HEK293 (cell line): Measurements from ENCODE around the gene ANAPC16.
"Not testable (repeated sequence)": the region's sequence is repeated elsewhere in the genome, so short reads cannot be mapped to it uniquely, and the experiment has no call there.

Experiments used
- CTCF ChIA-PET: fragments of 350-600 bp; formaldehyde crosslinking; extraction: SDS; loops from one replicate; lab custom pipeline; 2021; ENCODE audit warnings: antibody characterized with exemption; lab: Yijun Ruan, JAX
- POLR2A ChIA-PET: fragments of 300-600 bp; formaldehyde crosslinking; extraction: SDS; loops from one replicate; lab custom pipeline; 2020; ENCODE audit warnings: antibody characterized with exemption, inconsistent platforms; lab: Yijun Ruan, JAX
- H3K27ac ChIP-seq: fragments of 200-500 bp; sonication (Bioruptor generic); 2 replicates; pipeline ENCODE4 v1.5.1; 2014; ENCODE audit warnings: low read depth, low read length, control low read depth, inconsistent platforms; ENCODE audit errors: extremely low read depth
- H3K36me3 ChIP-seq, 2 experiments: fragments of 200-500 bp in 1 of 2; sonication (Bioruptor generic) in 1 of 2; 1 replicate in 1 of 2; 2 replicates in 1 of 2; pipeline ENCODE4 v1.5.1; 2014 to 2017; ENCODE audit warnings: inconsistent platforms in 2 of 2, low read length in 2 of 2; ENCODE audit not compliant: control insufficient read depth in 2 of 2, insufficient read depth in 1 of 2
- H3K4me1 ChIP-seq: fragments of 200-500 bp; sonication (Bioruptor generic); 2 replicates; pipeline ENCODE4 v1.5.1; 2014; ENCODE audit warnings: mild to moderate bottlenecking, low read length, inconsistent platforms; ENCODE audit not compliant: control insufficient read depth, insufficient read depth
- H3K4me3 ChIP-seq: 2 replicates; pipeline ENCODE4 v1.5.1; 2011; ENCODE audit warnings: low read depth, mild to moderate bottlenecking, control low read depth, low read length, moderate library complexity
- H3K9me3 ChIP-seq: fragments of 200-500 bp; sonication (Bioruptor generic); 2 replicates; pipeline ENCODE4 v1.5.1; 2014; ENCODE audit warnings: low read depth, low read length, inconsistent platforms; ENCODE audit not compliant: control insufficient read depth, insufficient read depth
- ZNF664 ChIP-seq: fragments of 450-650 bp; formaldehyde crosslinking; IDR thresholded peaks from 2 replicates; pipeline ENCODE4 v1.5.1; 2016; ENCODE audit warnings: missing biosample characterization, missing genetic modification characterization
- ZNF707 ChIP-seq: fragments of 450-650 bp; formaldehyde crosslinking; IDR thresholded peaks from 2 replicates; pipeline ENCODE4 v1.5.1; 2016; ENCODE audit warnings: missing biosample characterization, missing genetic modification characterization
- TF ChIP-seq, protein P1 (sequence below): fragments of 450-650 bp; formaldehyde crosslinking; IDR thresholded peaks from 2 replicates; pipeline ENCODE4 v1.5.1; 2016; ENCODE audit warnings: missing biosample characterization, missing genetic modification characterization
- TF ChIP-seq, protein P2 (sequence below): fragments of 450-650 bp; formaldehyde crosslinking; IDR thresholded peaks from 2 replicates; pipeline ENCODE4 v1.5.1; 2016; ENCODE audit warnings: missing biosample characterization, missing genetic modification characterization
- TF ChIP-seq, protein P3 (sequence below): fragments of 450-650 bp; formaldehyde crosslinking; IDR thresholded peaks from 2 replicates; pipeline ENCODE4 v1.5.1; 2016; ENCODE audit warnings: missing biosample characterization, missing genetic modification characterization
- TF ChIP-seq, protein P4 (sequence below): fragments of 450-650 bp; IDR thresholded peaks from 2 replicates; pipeline ENCODE4 v1.5.1; 2018; ENCODE audit warnings: missing biosample characterization, missing genetic modification characterization

ANAPC16 gene

DNA sequence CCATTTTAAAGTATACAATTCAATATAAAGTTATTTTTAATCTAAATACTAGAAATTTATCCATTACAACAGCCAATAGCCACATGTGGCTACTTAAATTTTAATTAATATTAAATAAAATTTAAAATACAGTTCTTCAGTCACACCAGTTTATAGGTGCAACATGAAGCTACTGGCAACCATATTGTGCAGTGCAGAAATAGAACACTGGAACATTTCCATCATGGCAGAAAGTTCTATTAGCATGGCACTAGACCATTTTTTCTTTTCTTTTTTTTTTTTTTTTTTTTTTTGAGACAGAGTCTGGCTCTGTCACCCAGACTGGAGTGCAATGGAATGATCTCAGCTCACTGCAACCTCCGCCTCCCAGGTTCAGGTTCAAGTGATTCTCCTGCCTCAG is 5.5 kb downstream of the ANAPC16 start:
- ChIA-PET CTCF (interaction anchor here (0.6 to 3.2 kb wide), 8 partner anchors 55 to 173 kb away, joined by 3 to 19 read pairs (median 4); no protein-coding TSS in a partner anchor), POLR2A (interaction anchor here (0.6 to 2.1 kb wide), 6 partner anchors 53 to 875 kb away, joined by 3 to 9 read pairs (median 4); partner anchors contain the start of genes DDIT4, DNAJB12 and P4HA1)
- TF ChIP-seq, protein P1, sequence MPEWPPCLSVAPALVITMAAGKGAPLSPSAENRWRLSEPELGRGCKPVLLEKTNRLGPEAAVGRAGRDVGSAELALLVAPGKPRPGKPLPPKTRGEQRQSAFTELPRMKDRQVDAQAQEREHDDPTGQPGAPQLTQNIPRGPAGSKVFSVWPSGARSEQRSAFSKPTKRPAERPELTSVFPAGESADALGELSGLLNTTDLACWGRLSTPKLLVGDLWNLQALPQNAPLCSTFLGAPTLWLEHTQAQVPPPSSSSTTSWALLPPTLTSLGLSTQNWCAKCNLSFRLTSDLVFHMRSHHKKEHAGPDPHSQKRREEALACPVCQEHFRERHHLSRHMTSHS (tag by site-specific recombination) = no peak
- TF ChIP-seq, protein P2, sequence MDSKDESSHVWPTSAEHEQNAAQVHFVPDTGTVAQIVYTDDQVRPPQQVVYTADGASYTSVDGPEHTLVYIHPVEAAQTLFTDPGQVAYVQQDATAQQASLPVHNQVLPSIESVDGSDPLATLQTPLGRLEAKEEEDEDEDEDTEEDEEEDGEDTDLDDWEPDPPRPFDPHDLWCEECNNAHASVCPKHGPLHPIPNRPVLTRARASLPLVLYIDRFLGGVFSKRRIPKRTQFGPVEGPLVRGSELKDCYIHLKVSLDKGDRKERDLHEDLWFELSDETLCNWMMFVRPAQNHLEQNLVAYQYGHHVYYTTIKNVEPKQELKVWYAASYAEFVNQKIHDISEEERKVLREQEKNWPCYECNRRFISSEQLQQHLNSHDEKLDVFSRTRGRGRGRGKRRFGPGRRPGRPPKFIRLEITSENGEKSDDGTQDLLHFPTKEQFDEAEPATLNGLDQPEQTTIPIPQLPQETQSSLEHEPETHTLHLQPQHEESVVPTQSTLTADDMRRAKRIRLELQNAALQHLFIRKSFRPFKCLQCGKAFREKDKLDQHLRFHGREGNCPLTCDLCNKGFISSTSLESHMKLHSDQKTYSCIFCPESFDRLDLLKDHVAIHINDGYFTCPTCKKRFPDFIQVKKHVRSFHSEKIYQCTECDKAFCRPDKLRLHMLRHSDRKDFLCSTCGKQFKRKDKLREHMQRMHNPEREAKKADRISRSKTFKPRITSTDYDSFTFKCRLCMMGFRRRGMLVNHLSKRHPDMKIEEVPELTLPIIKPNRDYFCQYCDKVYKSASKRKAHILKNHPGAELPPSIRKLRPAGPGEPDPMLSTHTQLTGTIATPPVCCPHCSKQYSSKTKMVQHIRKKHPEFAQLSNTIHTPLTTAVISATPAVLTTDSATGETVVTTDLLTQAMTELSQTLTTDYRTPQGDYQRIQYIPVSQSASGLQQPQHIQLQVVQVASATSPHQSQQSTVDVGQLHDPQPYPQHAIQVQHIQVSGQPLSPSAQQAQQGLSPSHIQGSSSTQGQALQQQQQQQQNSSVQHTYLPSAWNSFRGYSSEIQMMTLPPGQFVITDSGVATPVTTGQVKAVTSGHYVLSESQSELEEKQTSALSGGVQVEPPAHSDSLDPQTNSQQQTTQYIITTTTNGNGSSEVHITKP (tag by site-specific recombination) = 0 out of 2 replicates have a peak, but pooled peaks have one; percentile 28
- TF ChIP-seq ZNF664 (tag by site-specific recombination) = 0 out of 2 replicates have a peak, but pooled peaks have one; percentile 35

DNA sequence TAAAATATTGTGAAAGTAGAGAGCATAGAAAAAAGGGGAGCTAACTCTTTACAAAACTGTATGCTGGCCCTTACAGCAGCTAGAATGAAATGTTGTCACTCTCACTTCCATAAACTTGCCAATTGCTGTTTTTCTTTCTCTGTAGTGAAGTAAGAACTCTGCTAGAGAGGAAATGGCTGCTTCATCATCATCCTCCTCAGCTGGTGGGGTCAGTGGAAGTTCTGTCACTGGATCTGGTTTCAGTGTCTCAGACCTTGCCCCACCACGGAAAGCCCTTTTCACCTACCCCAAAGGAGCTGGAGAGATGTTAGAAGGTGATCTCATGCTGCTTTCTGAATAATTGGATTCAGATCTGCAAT is 7.9 kb downstream of the ANAPC16 start:
- no peak overlapping the region for H3K4me3 ChIP-seq
- TF ChIP-seq, protein P3, sequence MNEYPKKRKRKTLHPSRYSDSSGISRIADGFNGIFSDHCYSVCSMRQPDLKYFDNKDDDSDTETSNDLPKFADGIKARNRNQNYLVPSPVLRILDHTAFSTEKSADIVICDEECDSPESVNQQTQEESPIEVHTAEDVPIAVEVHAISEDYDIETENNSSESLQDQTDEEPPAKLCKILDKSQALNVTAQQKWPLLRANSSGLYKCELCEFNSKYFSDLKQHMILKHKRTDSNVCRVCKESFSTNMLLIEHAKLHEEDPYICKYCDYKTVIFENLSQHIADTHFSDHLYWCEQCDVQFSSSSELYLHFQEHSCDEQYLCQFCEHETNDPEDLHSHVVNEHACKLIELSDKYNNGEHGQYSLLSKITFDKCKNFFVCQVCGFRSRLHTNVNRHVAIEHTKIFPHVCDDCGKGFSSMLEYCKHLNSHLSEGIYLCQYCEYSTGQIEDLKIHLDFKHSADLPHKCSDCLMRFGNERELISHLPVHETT (tag by site-specific recombination) = no peak
- TF ChIP-seq, protein P4, sequence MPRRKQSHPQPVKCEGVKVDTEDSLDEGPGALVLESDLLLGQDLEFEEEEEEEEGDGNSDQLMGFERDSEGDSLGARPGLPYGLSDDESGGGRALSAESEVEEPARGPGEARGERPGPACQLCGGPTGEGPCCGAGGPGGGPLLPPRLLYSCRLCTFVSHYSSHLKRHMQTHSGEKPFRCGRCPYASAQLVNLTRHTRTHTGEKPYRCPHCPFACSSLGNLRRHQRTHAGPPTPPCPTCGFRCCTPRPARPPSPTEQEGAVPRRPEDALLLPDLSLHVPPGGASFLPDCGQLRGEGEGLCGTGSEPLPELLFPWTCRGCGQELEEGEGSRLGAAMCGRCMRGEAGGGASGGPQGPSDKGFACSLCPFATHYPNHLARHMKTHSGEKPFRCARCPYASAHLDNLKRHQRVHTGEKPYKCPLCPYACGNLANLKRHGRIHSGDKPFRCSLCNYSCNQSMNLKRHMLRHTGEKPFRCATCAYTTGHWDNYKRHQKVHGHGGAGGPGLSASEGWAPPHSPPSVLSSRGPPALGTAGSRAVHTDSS (tag by site-specific recombination) = peak; percentile 80
- no peak for TF ChIP-seq ZNF707 (tag by site-specific recombination)
- CTCF ChIA-PET = interaction anchor here (0.9 to 3.2 kb wide), 8 partner anchors 50 to 267 kb away, joined by 3 to 19 read pairs (median 6); partner anchors contain the start of gene DDIT4
- POLR2A ChIA-PET = interaction anchor here (0.6 to 1.5 kb wide), 3 partner anchors 50 to 108 kb away, joined by 3 to 9 read pairs (median 4); no protein-coding TSS in a partner anchor
- H3K9me3 ChIP-seq = no peaks in the 10 kb centered on the region
- H3K36me3 ChIP-seq = peaks cover 13 to 25% of the 10 kb centered on the region in 2 experiments; a peak in 2 of 3 replicates
- H3K27ac ChIP-seq = no peak overlapping the region
- H3K4me1 ChIP-seq = peaks cover 10% of the 10 kb centered on the region

More for the DNA sequence above, 5.5 kb downstream of the ANAPC16 start:
- no peak overlapping the region for H3K4me3 ChIP-seq
- H3K4me1 ChIP-seq = no peaks in the 10 kb centered on the region; the same call in 1 of the 2 replicates
- no peak overlapping the region for H3K27ac ChIP-seq
- no peaks in the 10 kb centered on the region for H3K9me3 ChIP-seq
- H3K36me3 ChIP-seq = peaks cover 13 to 22% of the 10 kb centered on the region in 2 experiments; a peak in 2 of 3 replicates

DNA sequence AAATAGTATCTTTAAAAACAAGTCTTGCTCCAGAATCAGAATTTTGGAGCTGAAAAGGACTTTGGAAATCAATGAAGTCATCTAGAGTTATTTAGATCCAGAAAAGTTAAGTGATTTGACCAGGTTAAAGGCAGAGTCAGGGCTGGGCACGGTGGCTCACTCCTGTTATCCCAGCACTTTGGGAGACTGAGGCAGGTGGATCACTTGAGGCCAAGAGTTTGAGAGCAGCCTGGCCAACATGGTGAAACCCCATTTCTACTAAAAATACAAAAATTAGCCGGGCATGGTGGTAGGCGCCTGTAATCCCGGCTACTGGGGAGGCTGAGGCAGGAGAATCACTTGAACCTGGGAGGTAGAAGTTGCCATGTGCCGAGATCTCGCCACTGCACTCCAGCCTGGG is 8.4 kb downstream of the ANAPC16 start:
- H3K9me3 ChIP-seq, H3K4me3 ChIP-seq, H3K27ac ChIP-seq: not testable (repeated sequence)
- POLR2A ChIA-PET = interaction anchor here (1.2 to 1.5 kb wide), 2 partner anchors 50 to 51 kb away, joined by 3 to 4 read pairs; no protein-coding TSS in a partner anchor
- CTCF ChIA-PET = interaction anchor here (0.6 to 3.2 kb wide), 9 partner anchors 49 to 267 kb away, joined by 3 to 19 read pairs (median 6); partner anchors contain the start of gene DDIT4
- Histone ChIP-seq H3K4me1 (peaks cover 14% of the 10 kb centered on the region), H3K36me3 (peaks cover 13 to 25% of the 10 kb centered on the region in 2 experiments; a peak in 2 of 3 replicates)
